ENCODE data around the gene HES2.
A peak's percentile ranks its signal among the peaks of the same experiment; 100 is the strongest.
"Not testable (repeated sequence)": the region's sequence is repeated elsewhere in the genome, so short reads cannot be mapped to it uniquely, and the experiment has no call there.

HES2 gene

GRCh38 chr1:6416295-6416656, 3.4 kb downstream of the HES2 start:
- DNase-seq, result no peak

DNA sequence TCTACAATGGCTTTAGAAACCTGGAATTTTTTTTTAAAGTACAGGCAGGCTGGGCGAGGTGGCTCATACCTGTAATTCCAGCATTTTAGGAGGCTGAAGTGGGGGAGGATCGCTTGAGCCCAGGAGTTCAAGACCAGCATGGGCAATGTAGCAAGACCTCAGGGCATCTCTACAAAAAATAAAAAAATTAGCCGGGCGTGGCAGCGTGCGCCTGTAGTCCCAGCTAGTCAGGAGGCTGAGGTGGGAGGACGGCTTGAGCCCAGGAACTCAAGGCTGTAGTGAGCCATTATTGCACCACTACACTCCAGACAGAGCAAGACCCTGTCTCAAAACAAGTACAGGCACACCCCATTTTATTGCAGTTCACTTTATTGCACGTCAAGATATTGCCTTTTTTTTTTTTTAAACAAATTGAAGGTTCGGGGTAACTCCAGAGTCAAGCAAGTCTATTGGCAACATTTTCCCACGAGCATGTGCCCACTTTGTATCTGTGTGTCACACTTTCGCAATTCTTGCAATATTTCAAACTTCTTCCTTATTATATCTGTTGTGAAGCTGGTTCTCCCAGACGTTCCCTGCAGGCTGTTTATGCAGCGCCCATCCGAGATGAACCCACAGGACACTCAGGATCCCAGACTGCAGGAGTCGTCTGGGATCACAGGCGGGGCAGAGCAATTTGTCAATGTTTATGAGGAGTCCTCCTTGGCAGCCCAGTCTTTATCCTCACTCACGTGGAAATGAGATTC, 4.7 kb downstream of the HES2 start:
- DNase-seq, result no peak

GRCh38 chr1:6414443-6414844, 5.3 kb downstream of the HES2 start:
- DNase-seq, result peak; percentile 49

GRCh38 chr1:6412896-6413295, 6.8 kb downstream of the HES2 start:
- DNase-seq, result no peak

- DNase-seq, result no peak
These were observed 9.3 kb downstream of the HES2 start for GRCh38 chr1:6410248-6410893.

- DNase-seq, result no peak
These were observed 10.0 kb downstream of the HES2 start for GRCh38 chr1:6409733-6410132.

- DNase-seq, result no peak
These were observed 10.7 kb downstream of the HES2 start for GRCh38 chr1:6409053-6409452.

GRCh38 chr1:6408023-6408422, 11.7 kb downstream of the HES2 start:
- no peak for DNase-seq

DNA sequence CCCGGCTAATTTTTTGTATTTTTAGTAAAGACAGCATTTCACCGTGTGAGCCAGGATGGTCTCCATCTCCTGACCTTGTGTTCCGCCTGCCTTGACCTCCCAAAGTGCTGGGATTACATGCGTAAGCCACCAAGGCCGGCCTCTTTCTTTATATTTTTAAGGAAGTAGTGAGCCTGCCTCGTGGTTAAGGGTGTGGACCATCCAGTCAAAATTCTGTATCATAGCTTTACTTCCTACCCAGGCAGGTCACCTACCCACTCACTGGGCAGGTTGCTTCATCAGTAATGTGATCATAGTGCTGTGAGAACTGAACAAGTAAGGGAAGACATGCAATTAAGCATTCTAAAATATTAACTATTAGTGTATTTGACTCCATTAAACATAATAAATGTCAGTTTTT, 18.0 kb downstream of the HES2 start:
- DNase-seq, result no peak

GRCh38 chr1:6399294-6399693, 20.4 kb downstream of the HES2 start:
- DNase-seq, result no peak

- no peak for DNase-seq
These were observed 21.8 kb downstream of the HES2 start for GRCh38 chr1:6397844-6398441.

- DNase-seq, result no peak
These were observed 22.7 kb downstream of the HES2 start for GRCh38 chr1:6396998-6397397.

- DNase-seq, result not testable (repeated sequence)
These were observed 23.9 kb downstream of the HES2 start for GRCh38 chr1:6395781-6396244.

DNA sequence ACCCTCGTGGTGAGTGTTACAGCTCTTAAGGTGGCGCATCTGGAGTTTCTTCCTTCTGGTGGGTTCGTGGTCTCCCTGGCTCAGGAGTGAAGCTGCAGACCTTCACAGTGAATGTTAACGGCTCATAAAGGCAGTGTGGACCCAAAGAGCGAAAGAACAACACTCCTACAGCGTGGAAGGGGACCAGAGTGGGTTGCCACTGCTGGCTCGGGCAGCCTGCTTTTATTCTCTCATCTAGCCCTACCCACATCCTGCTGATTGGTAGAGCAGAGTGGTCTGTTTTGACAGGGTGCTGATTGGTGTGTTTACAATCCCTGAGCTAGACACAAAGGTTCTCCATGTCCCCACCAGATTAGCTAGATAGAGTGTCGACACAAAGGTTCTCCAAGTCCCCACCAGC, 24.6 kb downstream of the HES2 start:
- not testable (repeated sequence) for DNase-seq

DNA sequence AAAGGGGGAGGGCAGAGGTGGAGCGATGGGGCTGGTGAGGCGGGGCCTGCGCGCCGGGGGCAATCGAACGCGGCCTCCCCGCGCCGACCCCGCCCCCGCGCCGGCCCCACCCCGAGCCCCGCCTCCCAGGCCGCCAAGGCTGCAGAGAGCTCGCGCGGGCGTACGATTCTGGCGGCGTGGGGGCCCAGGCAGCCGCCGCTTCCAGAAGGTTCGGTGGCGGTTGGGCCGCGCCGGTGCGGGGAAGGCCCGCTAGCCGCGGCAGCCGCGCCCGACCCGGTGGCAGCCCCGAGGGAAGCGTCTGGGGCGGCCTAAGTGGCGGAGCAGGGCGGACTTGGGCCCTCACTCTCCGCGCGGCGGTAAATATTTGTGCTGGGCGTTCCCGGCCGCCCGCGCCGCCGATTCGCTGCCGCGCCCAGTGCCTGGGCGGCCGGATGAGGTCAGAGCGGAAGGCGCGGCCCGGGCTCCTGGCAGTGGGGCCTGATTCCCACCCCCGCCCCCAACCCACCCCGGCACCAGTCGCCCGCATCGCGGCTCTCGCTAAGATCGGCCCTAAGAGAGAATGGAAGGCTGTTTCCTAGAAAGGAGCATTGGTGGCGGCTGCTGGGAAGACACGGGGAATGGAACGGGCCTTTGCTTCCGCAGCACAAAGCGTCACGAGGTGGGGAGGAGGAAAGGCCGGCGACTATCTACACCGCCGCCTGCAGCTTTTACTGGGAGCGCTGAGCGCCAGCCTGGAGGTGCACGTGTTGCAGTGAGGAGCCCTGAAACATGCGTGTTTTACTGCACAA, 26.1 kb downstream of the HES2 start, which contains the start of gene ACOT7:
Gene ACOT7, minus strand, starts transcription at position 368 of the 788 bp plus-strand sequence. CDS start 368 bp downstream, outside the sequence.
- peak; percentile 90 for DNase-seq

DNA sequence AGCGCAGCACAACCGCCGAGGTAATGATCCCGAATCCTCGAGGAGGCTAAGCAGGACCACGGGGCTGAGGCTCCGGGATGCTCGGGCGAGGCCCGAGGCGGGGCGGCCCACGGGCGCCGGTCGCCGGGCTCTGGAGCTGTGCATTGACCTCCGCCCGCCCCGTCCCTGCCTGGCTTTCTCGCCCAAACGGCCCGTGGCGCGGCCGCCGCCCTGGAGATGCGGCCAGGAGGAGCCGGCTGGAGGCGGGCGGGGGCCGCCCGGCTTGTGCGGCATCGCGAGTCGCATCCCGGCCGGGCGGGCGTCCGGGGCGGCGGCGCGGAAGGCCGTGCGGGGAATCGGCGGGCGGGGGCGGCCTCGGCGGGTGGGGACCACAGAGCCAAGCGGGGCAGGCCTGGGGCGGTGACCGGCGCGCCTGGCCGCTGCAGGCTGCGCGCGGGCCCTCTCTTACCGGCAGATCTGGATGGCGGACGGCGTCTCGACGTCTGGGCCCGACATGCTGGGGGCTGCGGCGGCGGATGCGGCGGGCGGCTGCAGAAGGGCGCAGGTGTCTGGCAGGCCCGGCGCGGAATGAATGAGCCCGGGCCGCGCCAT, 26.8 kb downstream of the HES2 start:
- DNase-seq, result no peak

- DNase-seq, result no peak
These were observed 27.5 kb downstream of the HES2 start for GRCh38 chr1:6391951-6392808.

- no peak for DNase-seq
These were observed 29.7 kb downstream of the HES2 start for GRCh38 chr1:6389971-6390370.

DNA sequence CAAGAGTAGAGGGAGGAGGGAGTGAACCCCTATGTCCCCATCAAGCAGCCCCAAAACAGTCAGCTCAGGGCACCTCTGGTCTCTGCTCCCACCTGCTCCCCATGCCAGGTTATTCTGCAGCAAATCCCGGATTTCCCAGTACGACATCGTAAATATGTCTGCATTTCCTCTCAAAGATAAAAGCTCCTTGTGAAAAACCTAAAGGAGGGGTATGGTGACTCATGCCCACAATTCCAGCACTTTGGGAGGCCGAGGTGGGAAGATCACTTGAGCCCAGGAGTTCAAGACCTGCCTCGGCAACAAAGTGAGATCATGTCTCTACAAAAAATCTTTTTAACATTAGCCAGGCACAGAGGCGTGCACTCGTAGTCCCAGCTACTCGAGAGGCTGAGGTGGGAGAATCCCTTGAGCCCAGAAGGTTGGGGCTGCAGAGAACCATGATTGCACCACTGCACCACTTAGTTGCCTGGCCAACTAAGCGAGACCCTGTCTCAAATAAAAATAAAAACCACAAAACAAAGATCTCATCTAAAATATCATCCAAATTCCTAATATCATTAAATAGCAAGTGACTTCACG, 33.3 kb downstream of the HES2 start:
- DNase-seq, result peak; percentile 33

GRCh38 chr1:6385488-6386191, 34.1 kb downstream of the HES2 start:
- peak; percentile 77 for DNase-seq
